ENCODE data around the gene AVPR2.

GRCh38 chrX:153888344-153888743, 16.1 kb upstream of the AVPR2 start:
- TF ChIP-seq CTCF (IDR thresholded peaks at IDR 0.05; ENCODE audit: low read depth, low read length, missing input control) = no peak
- TF ChIP-seq, protein P1, sequence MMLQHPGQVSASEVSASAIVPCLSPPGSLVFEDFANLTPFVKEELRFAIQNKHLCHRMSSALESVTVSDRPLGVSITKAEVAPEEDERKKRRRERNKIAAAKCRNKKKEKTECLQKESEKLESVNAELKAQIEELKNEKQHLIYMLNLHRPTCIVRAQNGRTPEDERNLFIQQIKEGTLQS (IDR thresholded peaks at IDR 0.05) = no peak
- TF ChIP-seq GABPA (IDR thresholded peaks at IDR 0.05 in 1 of 2, conservative IDR thresholded peaks at IDR 0.05 in 1 of 2) = no peak
- TF ChIP-seq, protein P2, sequence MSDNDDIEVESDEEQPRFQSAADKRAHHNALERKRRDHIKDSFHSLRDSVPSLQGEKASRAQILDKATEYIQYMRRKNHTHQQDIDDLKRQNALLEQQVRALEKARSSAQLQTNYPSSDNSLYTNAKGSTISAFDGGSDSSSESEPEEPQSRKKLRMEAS (IDR thresholded peaks at IDR 0.05) = no peak
- no peak for TF ChIP-seq EGR1 (IDR thresholded peaks at IDR 0.05; ENCODE audit: low read depth in 2 of 2)
- no peak for TF ChIP-seq SP1 (IDR thresholded peaks at IDR 0.05)
- no peak for TF ChIP-seq FOXA1 (IDR thresholded peaks at IDR 0.05)
- no peak for TF ChIP-seq RAD21 (IDR thresholded peaks at IDR 0.05)
- no peak for TF ChIP-seq TAF1 (conservative IDR thresholded peaks at IDR 0.05)
- no peak for TF ChIP-seq FOXA2 (IDR thresholded peaks at IDR 0.05)
- TF ChIP-seq RXRA (IDR thresholded peaks at IDR 0.05) = no peak
- TF ChIP-seq JUND (IDR thresholded peaks at IDR 0.05) = no peak
- TF ChIP-seq, protein P3, sequence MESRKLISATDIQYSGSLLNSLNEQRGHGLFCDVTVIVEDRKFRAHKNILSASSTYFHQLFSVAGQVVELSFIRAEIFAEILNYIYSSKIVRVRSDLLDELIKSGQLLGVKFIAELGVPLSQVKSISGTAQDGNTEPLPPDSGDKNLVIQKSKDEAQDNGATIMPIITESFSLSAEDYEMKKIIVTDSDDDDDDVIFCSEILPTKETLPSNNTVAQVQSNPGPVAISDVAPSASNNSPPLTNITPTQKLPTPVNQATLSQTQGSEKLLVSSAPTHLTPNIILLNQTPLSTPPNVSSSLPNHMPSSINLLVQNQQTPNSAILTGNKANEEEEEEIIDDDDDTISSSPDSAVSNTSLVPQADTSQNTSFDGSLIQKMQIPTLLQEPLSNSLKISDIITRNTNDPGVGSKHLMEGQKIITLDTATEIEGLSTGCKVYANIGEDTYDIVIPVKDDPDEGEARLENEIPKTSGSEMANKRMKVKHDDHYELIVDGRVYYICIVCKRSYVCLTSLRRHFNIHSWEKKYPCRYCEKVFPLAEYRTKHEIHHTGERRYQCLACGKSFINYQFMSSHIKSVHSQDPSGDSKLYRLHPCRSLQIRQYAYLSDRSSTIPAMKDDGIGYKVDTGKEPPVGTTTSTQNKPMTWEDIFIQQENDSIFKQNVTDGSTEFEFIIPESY (IDR thresholded peaks at IDR 0.05) = no peak
